Measurements from ENCODE around the gene CHAT.

The CHAT gene

DNA sequence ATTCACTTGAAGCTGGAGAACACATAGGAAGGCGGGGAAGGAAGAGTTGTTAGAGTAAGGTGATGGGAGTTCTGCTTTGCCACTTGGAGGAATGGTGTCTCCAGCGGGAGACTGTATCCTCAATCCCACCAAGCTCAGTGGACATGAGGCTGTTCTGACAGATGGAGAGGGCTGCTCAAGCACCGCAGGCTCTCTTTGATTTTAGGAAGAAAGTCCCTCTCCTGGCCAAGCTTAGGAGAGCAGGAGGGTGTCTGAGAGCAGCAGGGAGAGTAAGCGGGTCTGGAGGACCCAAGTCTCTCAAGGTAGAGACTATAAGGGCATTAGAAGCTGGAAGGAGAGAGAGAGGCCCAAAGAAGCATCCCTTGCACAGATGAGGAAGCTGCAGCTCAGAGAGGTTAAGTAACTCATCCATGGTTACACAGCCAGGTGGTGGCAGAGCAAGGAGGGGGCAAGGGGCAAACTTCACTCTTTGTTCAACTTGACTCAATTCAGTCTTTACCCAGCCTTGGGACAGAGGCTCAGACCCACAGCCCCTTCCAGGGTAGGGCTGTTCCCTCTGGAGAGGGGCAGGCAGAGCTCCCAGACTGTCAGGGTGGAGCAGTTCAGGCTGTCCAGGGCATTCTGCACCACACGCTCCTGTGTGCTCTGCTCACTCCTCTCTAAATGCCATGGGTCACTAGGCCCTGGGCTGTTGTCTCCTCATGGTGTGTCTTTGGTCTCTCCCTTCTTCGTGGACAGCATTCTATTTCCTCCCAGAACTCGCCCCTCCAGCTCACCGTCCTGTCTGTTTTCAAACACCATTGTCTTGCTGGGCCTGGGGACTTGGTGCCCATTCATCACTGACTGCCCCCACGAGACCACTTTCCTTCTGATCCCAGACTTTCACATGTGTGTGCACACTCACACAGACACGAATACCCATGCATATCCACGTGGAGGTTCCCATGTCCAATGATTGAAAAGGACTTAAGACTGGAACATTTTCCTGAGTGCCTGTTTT, 8.9 kb downstream of the CHAT start:
- DNase-seq (ENCODE audit: insufficient read length) (no peak), FAIRE-seq (no peak)
- TF ChIP-seq POLR2A (IDR thresholded peaks at IDR 0.05; ENCODE audit: low read depth, low read length) = no peak
- TF ChIP-seq POLR2AphosphoS5 (IDR thresholded peaks at IDR 0.05; ENCODE audit: low read depth, low read length) = no peak
- TF ChIP-seq TAF1 (IDR thresholded peaks at IDR 0.05; ENCODE audit: borderline replicate concordance, low read depth, low read length) = no peak

DNA sequence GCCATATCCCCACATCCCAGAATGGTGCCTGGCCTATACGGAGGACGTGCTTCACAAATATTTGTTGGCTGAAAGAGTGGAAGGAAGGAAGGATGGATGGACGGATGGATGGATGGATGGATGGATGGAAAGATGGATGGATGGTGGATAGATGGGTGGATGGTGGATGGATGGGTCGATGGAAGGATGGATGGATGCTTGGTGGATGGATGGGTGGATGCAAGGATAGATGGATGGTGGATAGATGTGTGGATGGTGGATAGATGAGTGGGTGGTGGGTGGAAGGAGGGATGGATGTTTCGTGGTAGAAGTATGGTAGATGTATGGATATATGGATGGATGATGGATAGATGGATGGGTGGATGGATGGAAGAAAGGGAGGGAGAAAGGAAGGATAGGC, 10.8 kb downstream of the CHAT start:
- DNase-seq (ENCODE audit: insufficient read length) (no peak), FAIRE-seq (no peak)
- TF ChIP-seq TAF1 (IDR thresholded peaks at IDR 0.05; ENCODE audit: borderline replicate concordance, low read depth, low read length) (no peak), POLR2A (IDR thresholded peaks at IDR 0.05; ENCODE audit: low read depth, low read length) (no peak), POLR2AphosphoS5 (IDR thresholded peaks at IDR 0.05; ENCODE audit: low read depth, low read length) (no peak)

DNA sequence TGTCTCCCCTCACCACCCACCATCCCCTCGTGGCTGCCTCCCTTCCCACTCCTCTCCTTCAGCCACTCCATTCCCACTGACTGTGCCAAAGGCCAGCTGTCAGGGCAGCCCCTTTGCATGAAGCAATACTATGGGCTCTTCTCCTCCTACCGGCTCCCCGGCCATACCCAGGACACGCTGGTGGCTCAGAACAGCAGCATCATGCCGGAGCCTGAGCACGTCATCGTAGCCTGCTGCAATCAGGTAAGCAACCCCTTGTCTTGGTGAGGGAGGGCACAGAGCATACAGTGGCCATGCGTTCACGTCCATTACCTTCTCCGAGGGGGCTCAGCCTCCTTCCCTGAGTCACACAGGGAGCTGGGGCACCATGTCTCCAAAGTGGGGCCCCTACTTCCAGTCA, 11.6 kb downstream of the CHAT start:
- no peak for TF ChIP-seq POLR2A (IDR thresholded peaks at IDR 0.05; ENCODE audit: low read depth, low read length)
- TF ChIP-seq POLR2AphosphoS5 (IDR thresholded peaks at IDR 0.05; ENCODE audit: low read depth, low read length) = no peak
- TF ChIP-seq TAF1 (IDR thresholded peaks at IDR 0.05; ENCODE audit: borderline replicate concordance, low read depth, low read length) = no peak
- no peak for FAIRE-seq
- DNase-seq (ENCODE audit: insufficient read length) = no peak

DNA sequence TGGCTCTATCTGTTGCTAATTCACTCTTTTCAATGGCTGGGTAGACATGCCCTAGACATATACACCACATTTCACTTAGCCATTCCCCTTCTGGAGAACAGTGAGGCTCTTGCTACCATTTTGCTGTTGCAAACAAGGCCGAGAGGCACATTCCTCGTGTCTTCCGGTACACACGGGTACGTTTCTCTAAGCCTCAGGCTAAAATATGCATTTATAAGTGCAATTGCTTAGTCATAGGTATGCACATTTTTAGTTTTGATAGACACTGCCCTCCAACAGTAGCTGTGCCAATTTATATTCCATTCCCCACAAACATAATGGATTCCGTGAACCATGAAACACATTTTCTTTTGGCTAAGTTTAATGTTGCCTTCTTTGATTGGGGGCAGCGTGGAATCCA, 13.2 kb downstream of the CHAT start:
- FAIRE-seq = no peak
- no peak for TF ChIP-seq POLR2A (IDR thresholded peaks at IDR 0.05; ENCODE audit: low read depth, low read length)
- no peak for TF ChIP-seq TAF1 (IDR thresholded peaks at IDR 0.05; ENCODE audit: borderline replicate concordance, low read depth, low read length)
- TF ChIP-seq POLR2AphosphoS5 (IDR thresholded peaks at IDR 0.05; ENCODE audit: low read depth, low read length) = no peak
- no peak for DNase-seq (ENCODE audit: insufficient read length)

DNA sequence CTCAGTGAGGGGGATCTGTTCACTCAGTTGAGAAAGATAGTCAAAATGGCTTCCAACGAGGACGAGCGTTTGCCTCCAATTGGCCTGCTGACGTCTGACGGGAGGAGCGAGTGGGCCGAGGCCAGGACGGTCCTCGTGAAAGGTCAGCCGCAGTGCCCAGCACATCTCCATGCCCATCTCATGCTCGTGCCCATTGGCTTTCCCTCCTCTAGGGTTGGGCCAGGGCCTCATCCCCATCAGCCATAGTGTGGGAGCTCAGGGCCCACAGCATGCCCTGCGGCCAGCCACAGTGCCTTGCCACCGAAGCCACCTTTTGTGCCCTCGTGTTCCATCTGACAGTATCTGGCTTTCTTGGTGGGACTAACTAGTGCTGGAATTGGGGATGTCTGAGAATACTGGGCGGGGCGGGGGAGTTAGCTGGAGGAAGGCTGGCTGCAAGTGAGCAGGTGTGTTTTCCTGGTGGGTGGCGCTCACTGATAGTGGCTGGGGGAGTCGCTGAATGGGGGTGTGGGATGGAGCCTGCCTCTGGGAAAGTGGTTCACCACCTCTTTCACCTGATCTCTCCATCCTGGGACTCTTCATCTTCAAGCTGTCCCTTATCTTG, 13.9 kb downstream of the CHAT start:
- no peak for DNase-seq (ENCODE audit: insufficient read length)
- TF ChIP-seq POLR2A (IDR thresholded peaks at IDR 0.05; ENCODE audit: low read depth, low read length) (no peak), POLR2AphosphoS5 (IDR thresholded peaks at IDR 0.05; ENCODE audit: low read depth, low read length) (no peak), TAF1 (IDR thresholded peaks at IDR 0.05; ENCODE audit: borderline replicate concordance, low read depth, low read length) (no peak)
- no peak for FAIRE-seq

DNA sequence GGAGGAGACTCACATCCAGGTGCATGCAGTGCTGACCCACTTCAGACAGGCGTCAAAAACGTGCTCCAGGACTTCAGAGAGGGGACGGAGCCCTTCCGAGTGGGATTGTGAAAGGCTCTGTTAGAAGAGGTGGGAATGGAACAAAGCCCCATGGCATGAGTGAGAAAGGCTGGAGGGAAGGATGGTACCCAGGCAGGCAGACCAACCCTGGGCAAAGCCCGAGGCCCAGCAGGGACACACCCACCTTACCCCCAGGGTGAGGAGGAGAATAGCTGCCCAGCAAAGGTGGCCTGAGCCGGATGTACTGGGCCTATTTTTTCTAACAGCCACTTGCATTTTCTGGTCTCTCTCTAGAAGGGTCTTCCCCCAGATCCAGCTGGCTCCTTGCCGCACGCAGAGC, 14.8 kb downstream of the CHAT start:
- FAIRE-seq = no peak
- DNase-seq (ENCODE audit: insufficient read length) = no peak
- no peak for TF ChIP-seq POLR2A (IDR thresholded peaks at IDR 0.05; ENCODE audit: low read depth, low read length)
- no peak for TF ChIP-seq POLR2AphosphoS5 (IDR thresholded peaks at IDR 0.05; ENCODE audit: low read depth, low read length)
- TF ChIP-seq TAF1 (IDR thresholded peaks at IDR 0.05; ENCODE audit: borderline replicate concordance, low read depth, low read length) = no peak

DNA sequence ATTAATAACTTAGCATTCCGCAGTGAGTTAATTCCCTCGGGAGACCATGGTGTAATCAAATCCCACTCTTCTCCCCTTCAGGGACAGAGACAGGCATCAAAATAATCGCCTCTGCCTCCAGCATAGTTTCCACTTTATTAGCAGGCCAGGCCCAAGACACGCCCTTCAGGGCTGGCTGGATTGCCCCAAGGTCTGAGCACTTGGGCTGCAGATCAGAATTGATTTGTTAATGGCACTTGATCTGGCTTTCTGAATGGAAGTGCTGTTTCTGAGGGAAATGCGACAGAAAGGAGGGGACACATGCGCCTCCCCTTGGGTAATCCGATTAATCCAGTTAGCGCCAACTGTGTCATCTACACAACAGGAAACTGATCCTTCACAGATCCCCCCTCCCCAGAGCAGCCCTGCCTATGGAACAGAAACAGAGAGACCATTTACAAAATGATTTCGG, 15.6 kb downstream of the CHAT start:
- DNase-seq (ENCODE audit: insufficient read length) = no peak
- no peak for TF ChIP-seq POLR2AphosphoS5 (IDR thresholded peaks at IDR 0.05; ENCODE audit: low read depth, low read length)
- TF ChIP-seq POLR2A (IDR thresholded peaks at IDR 0.05; ENCODE audit: low read depth, low read length) = no peak
- TF ChIP-seq TAF1 (IDR thresholded peaks at IDR 0.05; ENCODE audit: borderline replicate concordance, low read depth, low read length) = no peak
- FAIRE-seq = no peak

DNA sequence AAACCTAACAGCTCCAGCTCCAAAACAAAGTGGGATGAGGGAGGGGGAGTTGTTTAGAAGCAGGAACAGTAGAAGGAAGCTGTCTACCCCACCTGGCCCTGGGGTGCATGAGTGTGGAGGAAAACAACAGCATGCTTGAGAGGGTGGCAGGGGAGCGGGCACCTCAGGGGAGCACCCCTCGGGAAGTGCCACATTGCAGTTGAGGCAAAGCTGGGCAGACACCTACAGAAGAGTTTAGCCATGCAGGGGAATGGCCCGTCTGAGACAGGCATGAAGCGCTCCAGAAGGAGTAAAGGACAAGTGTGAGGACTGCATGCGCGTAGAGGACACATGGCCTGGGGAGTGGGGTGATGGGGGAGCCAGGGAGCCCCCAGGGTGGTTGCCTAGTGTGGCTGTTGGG, 18.1 kb downstream of the CHAT start:
- no peak for FAIRE-seq
- no peak for TF ChIP-seq POLR2A (IDR thresholded peaks at IDR 0.05; ENCODE audit: low read depth, low read length)
- TF ChIP-seq POLR2AphosphoS5 (IDR thresholded peaks at IDR 0.05; ENCODE audit: low read depth, low read length) = no peak
- no peak for TF ChIP-seq TAF1 (IDR thresholded peaks at IDR 0.05; ENCODE audit: borderline replicate concordance, low read depth, low read length)
- DNase-seq (ENCODE audit: insufficient read length) = no peak

DNA sequence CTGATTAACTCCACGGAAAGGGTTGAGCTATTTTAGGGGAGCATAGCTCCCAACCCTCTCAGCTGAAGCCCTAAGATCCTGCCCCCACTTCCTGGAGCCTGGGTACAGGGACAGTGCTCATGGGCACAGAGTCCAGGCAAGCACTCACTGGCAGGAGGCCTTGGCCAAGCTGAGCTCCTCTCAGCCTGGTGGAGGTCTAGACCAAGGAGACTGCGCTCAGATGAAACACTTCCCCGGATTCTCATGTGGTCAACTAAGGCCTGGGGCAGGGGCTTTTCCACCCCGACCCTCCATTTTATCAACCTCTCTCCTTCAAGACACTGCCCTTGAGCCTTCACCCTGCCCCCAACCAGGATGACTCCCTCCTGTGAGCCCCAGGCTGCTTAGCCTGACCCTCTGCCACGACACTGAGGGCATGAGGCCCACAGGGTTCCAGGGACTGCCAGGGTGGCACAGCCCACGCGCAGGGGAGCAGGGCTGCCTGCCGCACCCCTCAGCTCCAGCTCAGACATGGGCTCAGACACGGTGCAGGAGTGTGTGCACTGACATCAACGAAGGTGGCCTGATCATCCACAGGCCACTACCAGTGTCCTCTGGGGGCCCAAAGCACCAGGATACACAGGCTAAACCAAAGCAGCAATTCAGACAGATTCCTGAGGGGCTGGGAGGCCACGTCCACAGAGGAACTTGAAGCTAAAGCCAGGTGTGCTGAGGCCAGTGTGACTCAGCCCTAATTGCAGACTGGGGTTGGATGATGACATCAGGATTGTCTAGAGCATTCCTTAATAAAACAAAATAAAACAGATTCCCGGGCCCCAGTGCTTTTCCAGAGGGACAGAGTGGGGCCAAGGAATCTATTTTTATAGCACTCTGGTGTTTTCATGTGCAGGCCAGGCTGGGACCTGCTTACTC, 18.8 kb downstream of the CHAT start:
- no peak for TF ChIP-seq POLR2A (IDR thresholded peaks at IDR 0.05; ENCODE audit: low read depth, low read length)
- TF ChIP-seq POLR2AphosphoS5 (IDR thresholded peaks at IDR 0.05; ENCODE audit: low read depth, low read length) = no peak
- no peak for TF ChIP-seq TAF1 (IDR thresholded peaks at IDR 0.05; ENCODE audit: borderline replicate concordance, low read depth, low read length)
- FAIRE-seq = no peak
- no peak for DNase-seq (ENCODE audit: insufficient read length)

DNA sequence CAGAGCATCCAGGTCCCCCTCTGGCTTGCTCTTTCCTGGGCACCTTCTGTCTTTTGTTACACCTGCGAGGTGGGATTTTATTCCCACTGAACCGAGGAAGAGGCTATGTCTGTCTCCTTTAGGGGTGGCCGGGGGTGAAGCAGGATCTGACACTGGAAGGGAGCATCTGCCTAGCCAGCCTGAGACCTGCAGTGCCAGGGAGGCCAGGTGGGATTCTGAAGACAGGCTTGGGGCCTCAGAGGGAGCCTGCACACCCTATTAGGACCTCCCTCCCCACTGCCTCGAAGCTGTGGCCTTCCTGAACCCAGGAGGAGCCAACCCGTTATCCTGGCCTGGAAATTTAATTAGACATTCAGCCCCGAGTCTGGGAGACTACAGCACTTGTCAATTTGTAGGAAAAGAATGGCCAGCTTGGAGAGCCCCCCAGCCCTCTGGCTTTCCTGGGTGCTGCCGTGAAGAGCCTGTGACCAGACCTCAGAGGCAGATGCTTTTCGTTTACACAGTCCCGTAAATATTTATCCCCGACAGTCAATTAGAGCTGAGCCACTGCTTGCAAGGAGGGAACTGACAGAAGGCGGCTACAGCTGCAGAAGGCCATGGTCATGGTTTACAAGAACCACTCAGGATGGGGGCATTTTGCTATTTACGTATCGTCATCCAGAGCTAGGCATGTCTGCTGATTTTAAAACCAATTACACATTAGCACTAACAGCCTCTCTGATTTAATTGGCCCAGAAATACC, 19.7 kb downstream of the CHAT start:
- FAIRE-seq (no peak), DNase-seq (ENCODE audit: insufficient read length) (no peak)

More for the DNA sequence above, 19.7 kb downstream of the CHAT start:
- no peak for TF ChIP-seq TAF1 (IDR thresholded peaks at IDR 0.05; ENCODE audit: borderline replicate concordance, low read depth, low read length)

Measured in GM12892 (cell line).